ENCODE data around the gene DUSP16.

DNA sequence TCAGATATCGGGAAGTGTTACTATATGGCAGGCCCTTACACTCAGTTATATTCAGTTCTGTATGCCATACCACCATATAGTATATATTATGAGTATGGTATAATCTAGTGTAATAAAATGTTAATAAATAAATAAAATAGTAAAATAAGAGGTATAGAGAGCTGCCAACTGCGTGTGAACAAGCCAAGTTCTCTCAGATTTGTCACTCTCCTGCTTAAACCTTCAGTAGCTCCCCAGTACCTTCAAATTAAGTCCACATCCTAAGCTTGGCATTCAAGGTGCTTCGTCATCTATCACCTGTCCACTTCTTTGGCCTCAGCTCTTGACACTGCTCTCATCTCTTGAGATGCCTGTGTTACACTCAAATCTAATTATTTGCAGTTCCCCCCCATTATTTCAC lies 36.2 kb upstream of the DUSP16 start:
- TF ChIP-seq, protein P1, sequence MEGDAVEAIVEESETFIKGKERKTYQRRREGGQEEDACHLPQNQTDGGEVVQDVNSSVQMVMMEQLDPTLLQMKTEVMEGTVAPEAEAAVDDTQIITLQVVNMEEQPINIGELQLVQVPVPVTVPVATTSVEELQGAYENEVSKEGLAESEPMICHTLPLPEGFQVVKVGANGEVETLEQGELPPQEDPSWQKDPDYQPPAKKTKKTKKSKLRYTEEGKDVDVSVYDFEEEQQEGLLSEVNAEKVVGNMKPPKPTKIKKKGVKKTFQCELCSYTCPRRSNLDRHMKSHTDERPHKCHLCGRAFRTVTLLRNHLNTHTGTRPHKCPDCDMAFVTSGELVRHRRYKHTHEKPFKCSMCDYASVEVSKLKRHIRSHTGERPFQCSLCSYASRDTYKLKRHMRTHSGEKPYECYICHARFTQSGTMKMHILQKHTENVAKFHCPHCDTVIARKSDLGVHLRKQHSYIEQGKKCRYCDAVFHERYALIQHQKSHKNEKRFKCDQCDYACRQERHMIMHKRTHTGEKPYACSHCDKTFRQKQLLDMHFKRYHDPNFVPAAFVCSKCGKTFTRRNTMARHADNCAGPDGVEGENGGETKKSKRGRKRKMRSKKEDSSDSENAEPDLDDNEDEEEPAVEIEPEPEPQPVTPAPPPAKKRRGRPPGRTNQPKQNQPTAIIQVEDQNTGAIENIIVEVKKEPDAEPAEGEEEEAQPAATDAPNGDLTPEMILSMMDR (IDR thresholded peaks at IDR 0.05): no peak
- TF ChIP-seq POLR2A (IDR thresholded peaks at IDR 0.05): no peak

Data from tibial nerve (tissue), 3 donors.